Measurements from ENCODE around the gene CYLD. TPM values are rescaled to one million over a fixed set of nuclear protein-coding genes. Genes with fewer than 3 reads are reported as not detected.
A peak's percentile ranks its signal among the peaks of the same experiment; 100 is the strongest.

Gene CYLD
- total RNA-seq, 2 experiments from 2014 or later: 94.3 to 97.9 TPM

DNA sequence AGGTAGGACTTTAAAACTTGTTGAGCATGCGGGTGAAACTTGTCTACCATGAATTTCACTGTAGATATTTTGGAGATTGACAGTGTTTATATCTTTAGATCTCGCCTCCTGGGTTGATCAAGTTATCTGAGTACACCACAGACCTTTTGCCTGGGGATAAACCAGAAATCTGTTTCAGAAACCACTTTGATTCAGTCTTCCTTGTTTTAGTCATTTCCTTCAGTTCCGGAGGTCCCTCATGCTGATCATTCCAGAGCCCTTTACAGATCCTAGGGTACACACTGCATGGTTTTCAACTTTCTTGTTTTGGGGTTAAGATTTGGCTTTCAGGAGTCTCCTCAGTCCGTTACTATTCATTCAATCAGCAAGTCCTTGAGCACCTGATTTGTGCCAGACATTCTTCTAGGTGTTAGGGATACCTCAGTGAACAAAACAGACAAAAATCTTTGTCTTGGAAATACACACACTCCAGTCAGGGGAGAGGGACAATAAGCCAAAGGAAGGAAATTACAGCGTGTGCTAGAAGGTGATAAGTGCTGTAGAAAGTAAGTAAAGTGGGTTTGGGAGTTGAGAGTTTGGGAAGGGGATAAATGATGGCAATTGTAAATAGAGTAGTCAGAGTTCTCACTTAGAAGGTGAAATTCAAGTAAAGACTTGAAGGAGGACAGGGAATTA lies 36.3 kb upstream of the CYLD start:
- Mint-ChIP-seq H3K27ac (no peak overlapping the region), H3K36me3 (peaks cover 19% of the 10 kb centered on the region), H3K4me1 (peaks cover 26% of the 10 kb centered on the region), H3K4me3 (no peak overlapping the region), H3K27me3 (no peaks in the 10 kb centered on the region), H3K9me3 (peaks cover 22% of the 10 kb centered on the region)
- DNase-seq: no peak

DNA sequence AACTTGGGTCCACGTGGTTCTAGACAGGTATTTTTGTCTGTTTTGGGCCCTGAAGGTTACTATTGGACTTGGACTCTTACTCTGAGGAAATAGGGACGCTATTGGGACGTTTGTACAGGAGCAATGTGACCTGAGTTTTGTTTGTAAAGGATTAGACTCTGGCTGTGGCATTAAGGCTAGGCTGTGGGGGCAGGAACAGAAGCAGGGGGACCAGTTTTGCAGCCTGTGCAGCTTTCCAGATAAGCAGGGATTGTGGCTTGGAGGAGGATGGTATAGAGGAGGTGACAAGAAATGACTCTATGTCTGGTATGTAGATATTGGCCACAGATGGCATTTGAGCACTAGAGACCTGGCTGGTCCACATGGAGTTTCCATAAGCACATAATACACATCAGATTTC lies 35.6 kb upstream of the CYLD start:
- no peaks in the 10 kb centered on the region for H3K27me3 Mint-ChIP-seq
- peaks cover 26% of the 10 kb centered on the region for H3K4me1 Mint-ChIP-seq

DNA sequence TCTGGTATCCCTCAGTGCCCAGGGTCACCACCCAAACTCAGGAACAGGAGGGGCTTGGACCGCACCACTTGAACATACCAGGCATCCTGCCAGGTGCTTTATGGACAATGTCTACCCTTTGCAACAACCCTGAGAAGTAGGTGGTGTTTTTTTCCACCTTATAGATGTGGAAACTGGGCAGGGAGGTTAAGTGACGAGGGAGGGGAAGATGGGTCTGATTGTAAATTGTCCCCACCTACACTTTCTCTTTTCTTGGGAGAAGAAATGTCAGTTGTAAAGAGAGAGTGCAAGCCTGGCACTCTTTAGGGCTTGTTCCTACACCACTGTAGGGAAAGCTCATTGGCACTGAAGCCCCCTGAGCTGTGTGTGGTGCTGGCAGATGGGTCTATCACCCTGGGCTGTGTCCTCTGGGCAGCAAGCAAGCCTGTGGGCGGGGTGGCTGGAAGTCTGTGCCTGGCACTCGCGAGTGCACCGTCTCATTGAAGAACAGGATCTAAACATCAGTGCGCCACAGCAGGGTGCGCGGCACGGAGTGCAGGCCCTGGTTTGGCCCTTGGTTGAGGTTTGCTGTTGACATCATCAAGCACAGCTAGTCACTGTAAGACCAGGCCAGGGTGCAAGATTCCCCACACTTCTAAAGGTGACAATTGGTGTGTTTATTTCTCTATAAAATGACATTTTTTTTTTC lies 33.4 kb upstream of the CYLD start:
- H3K27me3 Mint-ChIP-seq: no peaks in the 10 kb centered on the region
- peak overlapping the region; percentile 79 for H3K27ac Mint-ChIP-seq
- H3K9me3 Mint-ChIP-seq: peaks cover 22% of the 10 kb centered on the region
- H3K36me3 Mint-ChIP-seq: peaks cover 19% of the 10 kb centered on the region
- peaks cover 26% of the 10 kb centered on the region for H3K4me1 Mint-ChIP-seq
- no peak for DNase-seq
- peak overlapping the region; percentile 11 for H3K4me3 Mint-ChIP-seq

More for the DNA sequence above, 35.6 kb upstream of the CYLD start:
- Mint-ChIP-seq H3K4me3 (no peak overlapping the region), H3K9me3 (peaks cover 22% of the 10 kb centered on the region), H3K36me3 (peaks cover 19% of the 10 kb centered on the region), H3K27ac (no peak overlapping the region)
- DNase-seq: no peak

DNA sequence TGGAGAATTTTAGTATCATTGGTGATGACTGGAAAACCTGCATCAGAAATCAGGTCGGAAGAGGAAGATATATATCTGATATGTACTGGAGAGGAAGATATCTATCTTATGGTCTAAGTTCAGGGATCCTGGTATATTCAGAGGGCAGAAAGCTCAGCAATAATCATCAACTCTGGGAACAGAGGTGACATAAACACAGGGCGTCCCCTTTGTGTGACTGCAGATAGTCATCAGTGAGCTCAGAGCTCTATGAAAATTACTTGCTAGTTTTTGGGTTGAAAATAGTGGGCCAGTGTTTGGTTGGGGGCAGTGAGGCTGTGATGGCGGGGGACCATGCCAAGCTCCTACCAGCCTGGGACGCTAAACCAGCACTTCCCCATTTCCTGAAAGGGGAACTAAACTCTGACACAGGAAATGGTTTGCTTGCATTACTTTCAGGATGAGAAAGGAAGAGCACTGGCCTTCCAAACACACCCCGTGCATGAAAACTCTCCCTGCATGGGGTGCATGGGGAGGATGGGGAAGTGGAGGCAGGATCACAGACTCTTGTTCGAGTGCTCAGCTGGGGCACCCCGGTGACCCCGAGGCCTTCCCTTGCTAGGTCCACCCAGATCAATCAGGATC lies 32.7 kb upstream of the CYLD start:
- Mint-ChIP-seq H3K27me3 (no peaks in the 10 kb centered on the region), H3K27ac (peak overlapping the region; percentile 79), H3K4me1 (peaks cover 26% of the 10 kb centered on the region), H3K4me3 (no peak overlapping the region), H3K9me3 (peaks cover 17% of the 10 kb centered on the region), H3K36me3 (peaks cover 15% of the 10 kb centered on the region)
- no peak for DNase-seq

DNA sequence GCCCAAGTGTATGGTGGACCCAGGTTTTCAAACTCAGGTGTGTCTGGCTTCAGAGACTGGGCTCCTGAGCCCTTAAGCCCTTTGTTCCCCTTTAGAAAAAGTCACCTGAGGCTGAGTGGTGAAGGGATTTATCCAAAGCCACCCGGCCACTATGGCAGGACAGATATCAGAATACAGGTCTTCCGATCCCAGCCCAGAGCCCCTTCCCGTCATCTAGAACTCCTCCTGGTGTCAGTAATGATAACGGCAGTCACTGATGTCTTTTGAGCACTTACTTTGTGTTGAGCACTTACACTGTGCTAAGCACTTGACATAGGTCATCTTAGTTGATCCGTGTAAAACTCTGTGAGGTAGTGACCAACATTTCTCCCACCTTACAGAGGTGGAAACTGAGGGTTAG lies 31.9 kb upstream of the CYLD start:
- H3K4me1 Mint-ChIP-seq: peaks cover 27% of the 10 kb centered on the region
- no peak overlapping the region for H3K27ac Mint-ChIP-seq
- peaks cover 9% of the 10 kb centered on the region for H3K36me3 Mint-ChIP-seq
- no peak for DNase-seq
- H3K9me3 Mint-ChIP-seq: peaks cover 10% of the 10 kb centered on the region
- no peak overlapping the region for H3K4me3 Mint-ChIP-seq
- H3K27me3 Mint-ChIP-seq: no peaks in the 10 kb centered on the region

DNA sequence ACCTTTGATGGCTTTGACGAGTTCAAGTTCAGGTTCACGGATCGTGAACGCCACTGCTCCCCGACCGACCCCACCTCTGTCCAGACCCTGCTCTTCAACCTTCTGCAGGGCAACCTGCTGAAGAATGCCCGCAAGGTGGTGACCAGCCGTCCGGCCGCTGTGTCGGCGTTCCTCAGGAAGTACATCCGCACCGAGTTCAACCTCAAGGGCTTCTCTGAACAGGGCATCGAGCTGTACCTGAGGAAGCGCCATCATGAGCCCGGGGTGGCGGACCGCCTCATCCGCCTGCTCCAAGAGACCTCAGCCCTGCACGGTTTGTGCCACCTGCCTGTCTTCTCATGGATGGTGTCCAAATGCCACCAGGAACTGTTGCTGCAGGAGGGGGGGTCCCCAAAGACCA lies 30.8 kb upstream of the CYLD start:
- Mint-ChIP-seq H3K4me3 (no peak overlapping the region), H3K36me3 (peaks cover 4% of the 10 kb centered on the region), H3K27me3 (no peaks in the 10 kb centered on the region), H3K27ac (no peak overlapping the region), H3K4me1 (peaks cover 27% of the 10 kb centered on the region), H3K9me3 (no peaks in the 10 kb centered on the region)
- DNase-seq: no peak

DNA sequence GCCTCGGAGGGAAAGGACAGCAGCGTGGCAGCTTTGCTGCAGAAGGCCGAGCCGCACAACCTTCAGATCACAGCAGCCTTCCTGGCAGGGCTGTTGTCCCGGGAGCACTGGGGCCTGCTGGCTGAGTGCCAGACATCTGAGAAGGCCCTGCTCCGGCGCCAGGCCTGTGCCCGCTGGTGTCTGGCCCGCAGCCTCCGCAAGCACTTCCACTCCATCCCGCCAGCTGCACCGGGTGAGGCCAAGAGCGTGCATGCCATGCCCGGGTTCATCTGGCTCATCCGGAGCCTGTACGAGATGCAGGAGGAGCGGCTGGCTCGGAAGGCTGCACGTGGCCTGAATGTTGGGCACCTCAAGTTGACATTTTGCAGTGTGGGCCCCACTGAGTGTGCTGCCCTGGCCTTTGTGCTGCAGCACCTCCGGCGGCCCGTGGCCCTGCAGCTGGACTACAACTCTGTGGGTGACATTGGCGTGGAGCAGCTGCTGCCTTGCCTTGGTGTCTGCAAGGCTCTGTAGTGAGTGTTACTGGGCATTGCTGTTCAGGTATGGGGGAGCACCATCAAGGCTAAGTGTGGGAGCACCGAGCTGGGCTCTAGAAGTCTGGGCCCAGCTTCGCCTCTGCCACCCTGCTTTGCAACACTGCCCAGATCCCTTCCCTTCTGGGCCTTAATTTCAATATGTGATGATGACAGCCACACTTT lies 29.9 kb upstream of the CYLD start:
- DNase-seq: no peak
- H3K36me3 Mint-ChIP-seq: peaks cover 2% of the 10 kb centered on the region
- H3K4me1 Mint-ChIP-seq: peaks cover 26% of the 10 kb centered on the region
- H3K27me3 Mint-ChIP-seq: no peaks in the 10 kb centered on the region
- H3K27ac Mint-ChIP-seq: no peak overlapping the region
- H3K4me3 Mint-ChIP-seq: no peak overlapping the region
- H3K9me3 Mint-ChIP-seq: no peaks in the 10 kb centered on the region

DNA sequence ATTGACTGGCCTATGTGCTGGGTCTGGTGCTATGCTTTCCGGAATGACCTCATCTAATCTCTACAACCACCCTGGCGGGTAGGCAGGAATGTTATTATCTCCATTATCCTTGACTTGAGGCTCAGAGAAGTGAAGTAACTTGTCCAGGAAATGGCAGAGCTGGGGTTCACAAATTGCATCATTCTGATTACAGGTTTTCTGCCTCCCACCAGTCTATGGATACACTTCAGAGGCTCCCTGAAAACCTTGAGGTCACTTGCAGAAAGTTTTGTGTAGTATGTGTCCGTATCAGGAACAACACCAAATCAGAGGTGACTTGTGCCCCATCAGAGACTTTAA lies 29.4 kb upstream of the CYLD start:
- Mint-ChIP-seq H3K9me3 (no peaks in the 10 kb centered on the region), H3K4me3 (no peak overlapping the region), H3K27me3 (no peaks in the 10 kb centered on the region), H3K36me3 (peaks cover under 1% of the 10 kb centered on the region), H3K4me1 (peaks cover 21% of the 10 kb centered on the region), H3K27ac (no peak overlapping the region)
- DNase-seq: no peak

DNA sequence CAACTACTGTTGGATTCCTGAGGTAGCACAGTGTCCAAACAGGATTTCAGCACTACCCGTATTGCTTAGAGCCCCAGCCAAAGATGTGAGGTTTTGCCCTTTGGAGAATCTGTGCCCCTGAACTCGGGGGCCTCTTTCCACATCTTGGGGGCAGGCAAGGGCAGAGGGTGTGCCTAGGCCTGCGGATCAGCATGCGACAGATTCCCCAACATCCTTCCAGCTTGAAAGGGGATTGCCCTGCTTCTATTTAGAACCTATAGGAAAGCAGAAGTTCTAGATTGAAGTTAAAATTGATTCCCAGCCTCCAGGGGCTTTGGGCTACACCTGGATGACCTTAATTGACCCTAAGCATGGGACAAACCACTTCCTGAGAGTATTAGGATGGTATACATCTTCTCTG lies 28.9 kb upstream of the CYLD start:
- no peaks in the 10 kb centered on the region for H3K27me3 Mint-ChIP-seq

DNA sequence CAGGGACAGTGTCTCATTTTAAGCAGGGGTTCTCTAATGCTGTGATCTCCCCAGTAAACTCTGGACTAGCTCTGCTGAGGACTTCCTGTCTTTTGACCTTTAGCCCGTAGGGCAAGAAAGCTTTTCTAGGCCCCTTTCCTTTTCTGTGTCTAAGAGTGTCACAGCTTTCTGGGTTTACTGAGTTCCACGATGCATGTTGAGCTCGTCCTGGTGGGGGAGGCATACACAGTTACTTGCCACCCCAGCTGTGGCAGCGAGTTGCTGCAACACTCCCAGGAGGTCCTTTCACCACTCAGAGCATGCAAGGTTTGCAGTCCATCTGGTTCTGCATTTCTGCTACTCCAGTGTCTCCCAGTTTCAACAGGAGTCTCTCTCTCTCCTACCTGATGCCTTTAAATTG lies 24.8 kb upstream of the CYLD start:
- Mint-ChIP-seq H3K27me3 (no peaks in the 10 kb centered on the region), H3K27ac (no peak overlapping the region), H3K36me3 (no peaks in the 10 kb centered on the region), H3K4me3 (no peak overlapping the region), H3K9me3 (no peaks in the 10 kb centered on the region), H3K4me1 (peaks cover 12% of the 10 kb centered on the region)
- no peak for DNase-seq

More for the DNA sequence above, 28.9 kb upstream of the CYLD start:
- DNase-seq: no peak
- no peaks in the 10 kb centered on the region for H3K36me3 Mint-ChIP-seq
- H3K27ac Mint-ChIP-seq: no peak overlapping the region
- H3K4me3 Mint-ChIP-seq: no peak overlapping the region
- peaks cover 17% of the 10 kb centered on the region for H3K4me1 Mint-ChIP-seq
- H3K9me3 Mint-ChIP-seq: no peaks in the 10 kb centered on the region

DNA sequence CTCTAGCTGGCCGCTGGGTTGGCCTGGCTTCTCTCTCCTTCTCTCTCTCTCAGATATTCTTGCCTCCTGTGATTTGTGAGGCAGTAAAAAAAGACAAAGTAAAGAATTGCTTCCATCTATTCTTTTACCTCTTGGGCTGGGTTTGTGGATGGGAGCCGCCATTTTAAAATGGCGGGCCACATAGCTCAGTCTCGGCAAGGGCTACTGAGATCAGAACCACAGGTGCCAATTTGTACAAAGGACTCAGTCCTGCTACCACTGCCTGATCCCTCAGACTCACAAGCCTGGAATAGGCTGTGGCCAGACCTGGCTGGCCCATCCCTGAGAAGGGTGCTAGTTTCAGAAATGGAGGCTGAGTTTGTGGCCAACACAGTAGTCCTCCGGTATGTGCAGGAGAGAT lies 24.4 kb upstream of the CYLD start:
- H3K27ac Mint-ChIP-seq: no peak overlapping the region
- no peaks in the 10 kb centered on the region for H3K9me3 Mint-ChIP-seq
- H3K4me3 Mint-ChIP-seq: no peak overlapping the region
- peaks cover 13% of the 10 kb centered on the region for H3K4me1 Mint-ChIP-seq
- no peak for DNase-seq
- H3K36me3 Mint-ChIP-seq: no peaks in the 10 kb centered on the region
- no peaks in the 10 kb centered on the region for H3K27me3 Mint-ChIP-seq

DNA sequence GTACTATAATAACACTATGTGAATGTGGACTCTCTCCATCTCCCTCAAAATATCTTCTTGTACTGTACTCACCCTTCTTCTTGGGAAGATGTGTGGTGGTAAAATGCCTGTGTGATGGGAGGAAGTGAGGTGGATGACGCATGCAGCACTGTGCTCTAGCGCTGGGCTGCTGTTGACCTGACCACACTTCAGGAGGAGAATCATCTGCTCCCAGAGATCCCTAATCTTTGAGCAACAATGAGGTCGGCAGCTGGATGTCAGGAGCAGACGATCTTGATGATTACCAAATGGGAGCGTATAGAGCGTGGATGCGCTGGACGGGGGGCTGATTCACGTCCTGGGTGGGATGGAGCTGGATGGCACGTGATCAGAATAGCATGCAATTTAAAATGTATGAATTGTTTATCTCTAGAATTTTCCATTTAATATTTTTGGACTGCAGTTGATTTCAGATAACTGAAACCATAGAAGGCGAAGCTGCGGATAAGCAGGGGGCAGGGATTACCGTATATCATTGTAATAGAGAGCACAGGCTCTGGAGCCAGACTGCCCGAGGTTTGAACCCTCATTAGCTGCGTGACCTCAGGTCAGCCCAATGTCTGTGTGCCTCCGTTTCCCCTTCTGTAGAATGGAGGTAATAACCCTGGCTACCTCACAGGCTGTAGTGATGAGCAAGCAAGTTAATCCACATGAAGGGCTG lies 23.7 kb upstream of the CYLD start:
- Mint-ChIP-seq H3K9me3 (no peaks in the 10 kb centered on the region), H3K27me3 (no peaks in the 10 kb centered on the region), H3K4me1 (peaks cover 13% of the 10 kb centered on the region), H3K4me3 (no peak overlapping the region), H3K27ac (no peak overlapping the region), H3K36me3 (no peaks in the 10 kb centered on the region)
- DNase-seq: no peak

DNA sequence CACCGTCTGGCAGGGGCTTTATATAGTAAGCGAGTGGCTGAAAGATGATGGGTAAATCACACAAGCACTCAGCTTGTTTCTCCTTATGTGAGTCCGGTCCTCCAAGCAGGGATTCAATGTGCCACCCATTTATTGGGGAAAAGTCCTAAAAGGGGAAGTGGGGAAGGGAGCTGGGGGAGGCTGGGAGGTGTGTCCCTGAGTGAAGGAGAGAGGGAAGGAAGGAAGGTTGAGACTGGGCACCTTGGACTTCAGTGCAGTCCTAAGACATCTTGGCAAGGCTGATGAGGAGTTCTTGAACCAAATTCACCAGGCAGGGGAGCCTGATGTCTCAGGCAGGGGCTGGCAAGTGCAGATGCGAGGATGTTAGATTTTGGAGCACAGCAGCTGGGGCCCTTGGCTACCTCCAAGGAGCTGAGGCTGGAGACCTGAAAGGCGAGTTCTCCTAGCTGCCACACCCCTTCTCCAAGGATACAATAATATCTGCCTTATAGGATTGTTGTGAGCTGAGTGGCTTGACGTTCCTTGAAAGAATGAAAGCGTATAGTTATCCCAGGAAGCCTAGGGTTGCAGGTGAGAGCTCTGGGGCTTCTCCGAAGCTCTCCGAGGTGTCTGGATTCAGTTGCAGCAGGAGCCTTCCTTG lies 23.0 kb upstream of the CYLD start:
- no peak overlapping the region for H3K27ac Mint-ChIP-seq
- H3K9me3 Mint-ChIP-seq: peaks cover 2% of the 10 kb centered on the region
- peaks cover 2% of the 10 kb centered on the region for H3K36me3 Mint-ChIP-seq
- no peaks in the 10 kb centered on the region for H3K27me3 Mint-ChIP-seq
- DNase-seq: no peak
- peaks cover 13% of the 10 kb centered on the region for H3K4me1 Mint-ChIP-seq
- no peak overlapping the region for H3K4me3 Mint-ChIP-seq

DNA sequence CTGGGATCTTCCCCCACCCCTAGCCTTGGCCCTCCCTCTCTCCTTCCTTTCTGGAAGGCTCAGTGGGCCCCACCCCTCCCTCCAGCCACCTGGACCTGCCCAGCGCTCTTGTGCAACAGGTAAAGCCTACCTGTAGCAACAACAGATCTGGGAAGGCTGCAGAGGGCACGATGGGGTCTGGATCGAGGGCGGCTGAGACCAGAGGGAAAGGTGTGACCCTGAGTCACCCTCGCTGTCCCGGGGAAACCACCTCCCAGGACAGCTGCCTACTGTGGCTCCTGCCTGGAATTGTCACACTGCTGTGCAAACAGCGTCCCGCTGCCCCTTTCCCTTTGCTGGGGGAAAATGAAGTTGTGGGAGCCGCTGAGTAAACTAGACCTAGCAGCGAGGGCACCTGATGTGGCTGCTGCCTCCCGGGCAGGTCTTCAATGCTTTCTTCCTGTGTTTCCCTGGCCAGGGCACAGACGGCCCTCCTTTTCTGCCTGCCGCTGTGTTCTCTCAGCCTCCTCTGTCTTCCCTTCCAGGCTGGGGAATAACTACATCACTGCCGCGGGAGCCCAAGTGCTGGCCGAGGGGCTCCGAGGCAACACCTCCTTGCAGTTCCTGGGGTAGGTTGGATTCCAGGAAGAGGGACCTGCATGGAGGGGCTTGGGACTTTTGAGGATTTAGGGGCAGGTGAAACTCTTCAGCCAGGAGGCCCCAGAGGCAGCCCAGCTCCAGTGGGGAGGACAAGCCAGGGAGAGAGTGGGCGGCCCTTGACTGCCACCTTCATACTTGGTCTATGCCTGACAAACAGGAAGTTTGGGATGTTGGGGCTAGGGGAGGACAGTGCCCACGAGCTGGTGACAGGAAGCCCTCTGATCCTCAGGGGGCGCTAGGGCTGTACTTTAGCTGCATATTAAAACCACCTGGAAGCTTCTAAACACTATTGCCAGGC lies 22.2 kb upstream of the CYLD start:
- H3K27ac Mint-ChIP-seq: no peak overlapping the region

More for the DNA sequence above, 22.2 kb upstream of the CYLD start:
- DNase-seq: peak; percentile 8
- Mint-ChIP-seq H3K9me3 (peaks cover 8% of the 10 kb centered on the region), H3K27me3 (no peaks in the 10 kb centered on the region), H3K36me3 (peaks cover 6% of the 10 kb centered on the region), H3K4me3 (no peak overlapping the region), H3K4me1 (peaks cover 15% of the 10 kb centered on the region)
